ENCODE measurements around the gene COL26A1. TPM values are rescaled to one million over a fixed set of nuclear protein-coding genes. Genes with fewer than 3 reads are reported as not detected.
"Not testable (repeated sequence)": the region's sequence is repeated elsewhere in the genome, so short reads cannot be mapped to it uniquely, and the experiment has no call there.

Gene COL26A1
- total RNA-seq, 1 experiment from 2014 or later = not detected

DNA sequence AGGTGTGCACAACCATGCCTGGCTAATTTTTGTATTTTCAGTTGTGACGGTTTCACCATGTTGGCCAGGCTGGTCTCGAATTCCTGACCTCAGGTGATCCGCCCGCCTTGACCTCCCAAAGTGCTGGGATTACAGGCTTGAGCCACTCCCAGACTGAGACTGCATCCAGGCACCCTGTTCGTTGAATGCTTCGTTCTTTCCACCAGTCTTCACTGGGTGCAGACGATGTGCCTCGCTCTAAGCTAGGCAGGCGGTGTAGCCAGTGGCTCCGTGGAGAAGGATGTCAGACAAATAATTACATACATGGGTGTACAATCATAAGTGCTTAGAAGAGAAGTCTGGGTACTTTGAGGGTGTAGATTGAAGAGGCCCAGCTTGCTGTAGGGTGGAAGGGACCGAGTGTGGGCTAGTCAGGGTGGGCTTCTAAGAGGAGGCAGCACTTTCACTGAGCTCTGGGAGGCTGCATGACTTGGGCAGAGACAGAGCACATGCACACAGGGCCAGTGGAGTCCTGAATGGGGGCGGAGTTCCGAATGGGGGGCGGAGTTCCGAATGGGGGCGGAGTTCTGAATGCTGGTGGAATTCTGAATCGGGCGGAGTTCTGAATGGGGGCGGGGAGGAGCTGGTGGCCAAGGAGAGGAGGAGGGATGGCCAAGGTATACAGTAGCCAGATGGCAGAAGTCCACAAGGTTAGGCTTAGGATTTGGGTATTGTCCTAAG lies 74.3 kb downstream of the COL26A1 start:
- no peak for DNase-seq (ENCODE audit: low read depth)

DNA sequence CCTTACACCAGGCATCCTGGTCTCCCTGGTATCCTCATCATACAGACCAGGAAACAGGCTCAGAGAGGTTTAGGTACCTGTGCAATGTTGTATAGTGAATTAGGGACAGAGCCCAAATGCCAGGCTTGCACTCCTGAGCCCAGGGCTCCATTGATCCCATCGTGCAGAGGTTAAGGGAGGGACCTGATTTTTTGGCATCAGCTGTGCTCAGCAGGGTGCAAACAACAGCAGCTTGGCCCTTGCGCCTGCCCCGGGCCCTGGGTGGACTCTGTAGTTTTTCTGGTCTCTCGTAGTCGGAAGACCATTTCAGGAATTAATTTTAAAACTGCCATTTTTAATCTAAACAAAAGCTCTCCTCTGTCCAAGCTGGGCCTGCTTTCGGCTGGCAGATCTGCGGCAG lies 79.2 kb downstream of the COL26A1 start:
- DNase-seq (ENCODE audit: low read depth) = no peak

DNA sequence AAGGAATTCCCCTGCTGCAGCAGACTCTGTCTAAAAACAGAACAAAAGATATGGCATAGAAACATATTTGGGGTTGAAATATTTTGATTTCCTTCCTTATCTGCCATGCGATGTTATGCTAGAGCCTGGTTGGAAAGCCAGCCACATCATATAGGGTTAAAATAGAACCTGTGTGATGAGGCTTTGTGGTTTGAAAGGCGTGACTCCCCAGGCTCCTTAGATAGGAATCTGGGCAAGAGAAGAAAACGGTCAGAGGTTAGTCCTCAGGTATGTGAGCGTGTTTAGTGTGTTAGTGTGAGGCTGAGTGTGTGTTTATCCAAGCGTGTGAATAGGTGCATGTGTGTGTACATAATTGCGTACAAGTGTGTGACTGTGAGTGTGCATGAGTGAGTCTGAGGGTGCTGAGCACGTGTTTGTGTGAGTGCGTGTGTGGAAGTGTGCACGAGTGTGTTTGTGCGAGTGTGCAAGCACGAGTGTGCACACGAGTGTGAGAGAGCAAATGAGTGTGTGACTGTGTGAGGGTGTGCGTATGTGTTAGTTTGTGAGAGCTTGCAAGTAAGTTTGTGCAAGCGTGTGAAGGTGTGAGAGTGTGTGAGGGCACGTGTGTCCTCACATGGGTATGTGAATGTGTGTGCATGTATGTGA lies 79.9 kb downstream of the COL26A1 start:
- no peak for DNase-seq (ENCODE audit: low read depth)

DNA sequence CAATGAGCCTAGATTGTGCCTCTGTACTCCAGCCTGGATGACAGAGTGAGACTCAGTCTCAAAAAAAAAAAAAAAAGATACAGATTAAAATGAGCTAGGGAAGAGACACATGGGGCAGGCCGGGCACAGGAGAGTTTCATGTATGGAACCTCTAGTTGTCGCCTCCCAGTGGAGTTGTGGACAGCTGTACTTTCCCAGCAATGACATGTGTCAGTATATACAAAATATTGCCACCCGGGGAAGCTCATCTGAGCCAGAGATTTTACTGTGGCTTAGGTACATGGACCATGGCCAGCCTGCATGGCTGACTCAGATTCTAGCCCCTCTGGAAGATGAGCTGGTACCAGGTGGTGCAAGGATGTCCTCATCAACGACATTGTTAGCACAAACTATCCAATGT lies 87.4 kb downstream of the COL26A1 start:
- DNase-seq (ENCODE audit: low read depth) = peak; percentile 1

DNA sequence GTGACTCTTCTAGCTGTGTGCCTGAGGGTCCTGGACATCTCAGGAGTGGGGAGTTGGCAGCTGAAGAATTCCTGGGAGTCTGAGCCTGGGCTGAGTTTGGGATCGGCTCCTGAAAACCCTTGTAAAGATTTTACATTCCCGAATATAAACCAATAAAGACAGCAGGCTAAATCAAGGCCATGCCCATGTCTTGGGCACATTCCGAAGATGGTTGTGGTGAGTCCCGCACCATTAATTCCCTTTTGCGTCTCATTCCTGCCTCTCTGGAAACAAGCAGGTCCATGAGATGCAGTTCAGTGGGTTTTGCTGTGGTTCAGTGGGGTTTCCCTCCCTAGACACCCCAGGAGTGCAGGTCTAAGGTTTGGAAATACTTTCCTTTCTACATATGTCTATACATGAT lies 90.9 kb downstream of the COL26A1 start:
- no peak for DNase-seq (ENCODE audit: low read depth)

DNA sequence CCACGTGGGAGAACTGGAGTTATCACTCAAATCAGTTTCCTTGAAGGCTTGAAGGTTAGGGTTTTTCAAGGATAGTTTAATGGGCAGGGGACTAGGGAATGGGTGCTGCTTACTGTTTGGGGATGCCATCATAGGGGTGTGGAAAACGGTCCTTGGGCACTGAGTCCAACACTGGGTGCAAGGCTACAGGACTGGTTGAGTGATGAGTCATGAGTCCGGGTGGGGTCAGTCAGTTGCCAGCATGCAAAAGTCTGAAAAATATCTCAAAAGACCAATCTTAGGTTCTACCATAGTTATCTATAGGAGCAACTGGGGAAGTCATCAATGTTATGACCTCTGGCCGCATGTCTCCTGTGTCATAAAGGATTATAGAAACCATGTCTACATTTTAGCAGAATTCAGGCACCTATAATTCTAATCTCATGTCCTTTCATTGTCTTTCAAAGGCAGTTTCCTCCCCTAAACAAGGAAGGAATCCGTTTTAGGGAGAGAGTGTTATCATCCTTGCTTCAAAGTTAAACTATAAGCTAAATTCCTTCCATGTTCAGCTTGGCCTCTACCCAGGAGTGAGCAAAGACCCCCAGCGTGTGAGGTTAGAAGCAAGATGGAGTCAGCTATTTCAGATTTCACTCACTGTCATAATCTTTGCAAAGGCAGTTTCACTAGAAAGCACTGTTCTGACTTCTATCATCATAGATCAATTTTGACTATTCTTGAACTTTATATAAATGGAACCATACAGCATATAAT lies 94.5 kb downstream of the COL26A1 start:
- DNase-seq (ENCODE audit: low read depth) = no peak

DNA sequence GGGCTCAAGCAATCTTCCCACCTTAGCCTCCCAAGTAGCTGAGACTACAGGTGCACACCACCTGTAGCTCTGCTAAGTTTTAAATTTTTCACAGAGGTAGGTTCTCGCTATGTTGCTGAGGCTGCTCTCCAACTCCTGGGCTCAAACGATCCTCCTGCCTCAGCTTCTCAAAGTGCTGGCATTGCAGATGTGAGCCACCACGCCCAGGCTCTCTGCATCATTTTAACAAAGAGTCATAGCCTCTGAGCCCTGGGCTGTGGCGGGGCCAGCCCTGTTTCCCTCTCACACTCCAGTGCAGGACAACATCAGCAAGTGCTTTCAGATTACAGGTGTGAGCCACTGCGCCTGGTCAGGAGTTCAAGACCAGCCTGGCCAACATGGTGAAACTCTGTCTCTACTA lies 102.5 kb downstream of the COL26A1 start:
- no peak for DNase-seq (ENCODE audit: low read depth)

DNA sequence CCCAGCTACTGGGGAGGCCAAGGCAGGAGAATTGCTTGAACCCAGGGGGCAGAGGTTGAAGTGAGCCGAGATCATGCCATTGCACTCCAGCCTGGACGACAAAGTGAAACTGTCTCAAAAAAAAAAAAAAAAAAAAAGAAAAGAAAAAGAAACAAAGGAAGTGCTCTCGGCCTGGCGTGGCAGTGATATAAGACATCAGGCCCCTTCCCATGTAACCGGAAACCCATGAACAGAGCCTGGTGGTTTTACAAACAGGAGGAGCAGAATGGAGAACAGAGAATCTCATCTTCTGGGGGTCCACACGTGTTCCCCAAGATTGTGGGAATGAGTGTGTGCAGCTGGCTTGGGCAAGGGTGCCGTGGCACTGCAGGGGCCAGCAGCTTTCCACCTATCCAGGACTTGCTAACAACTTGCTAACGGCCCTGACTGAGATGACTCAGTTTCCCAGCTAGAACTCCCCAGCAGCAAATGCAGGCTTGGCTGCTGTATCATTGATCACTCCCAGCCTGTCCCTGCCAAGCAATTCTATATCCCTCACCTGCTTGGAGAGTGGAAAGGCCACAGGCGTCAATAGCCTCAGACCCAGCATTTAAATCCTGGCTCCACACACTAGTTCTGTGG lies 103.0 kb downstream of the COL26A1 start:
- DNase-seq (ENCODE audit: low read depth) = no peak

DNA sequence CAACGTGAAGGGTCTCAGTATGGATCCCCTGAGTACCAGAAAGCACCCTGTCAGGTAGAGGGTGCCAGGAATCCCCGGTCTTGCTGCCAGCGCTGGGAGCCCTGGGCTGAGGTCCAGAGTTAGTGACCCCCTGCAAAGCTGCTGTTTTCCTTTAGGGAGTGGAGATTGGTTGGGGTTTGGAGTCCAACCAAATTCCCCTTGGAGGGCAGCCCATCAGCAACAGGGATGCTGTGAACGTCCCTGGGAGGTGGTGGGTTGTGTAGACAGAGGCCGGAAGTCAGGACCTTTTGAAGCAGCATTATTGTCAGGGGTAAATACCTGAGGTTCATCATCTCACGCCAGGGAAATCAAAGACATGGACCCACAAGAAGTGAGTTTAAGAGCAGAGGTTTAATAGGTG lies 104.2 kb downstream of the COL26A1 start:
- DNase-seq (ENCODE audit: low read depth) = no peak

DNA sequence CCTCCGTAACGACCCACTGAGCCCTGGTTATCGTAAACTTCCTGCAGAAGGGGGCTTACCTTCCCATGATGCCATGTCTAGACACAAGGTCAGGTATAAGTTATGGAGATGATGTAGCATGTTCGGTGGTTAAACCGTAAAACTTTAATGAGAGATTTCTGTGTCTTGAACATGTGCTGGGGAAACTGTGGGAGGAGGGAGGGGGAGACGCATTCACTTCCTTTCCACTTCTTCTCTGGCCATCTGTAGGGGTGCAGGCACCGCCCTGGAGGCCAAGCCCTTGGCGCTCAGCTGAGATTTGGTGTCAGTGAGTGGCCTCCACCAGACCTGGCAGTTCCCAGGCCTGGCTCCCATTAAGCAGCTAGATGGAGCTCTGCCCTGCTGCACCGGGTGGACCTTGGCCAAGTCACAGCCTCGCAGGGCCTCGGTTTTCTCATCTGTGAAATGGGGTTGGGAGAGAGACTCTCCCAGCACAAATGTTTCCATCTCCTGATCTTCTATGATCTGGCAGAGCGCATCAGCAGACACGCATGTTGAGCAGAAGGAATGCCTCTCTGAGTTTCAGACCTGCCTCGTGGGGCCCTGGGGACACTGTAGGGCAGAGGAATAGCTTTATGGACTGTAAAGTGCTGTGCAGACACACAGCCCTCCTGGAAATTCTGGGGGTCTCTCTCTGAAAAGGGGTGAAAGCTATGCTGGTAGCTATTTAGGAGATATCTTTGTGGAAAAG lies 106.0 kb downstream of the COL26A1 start:
- DNase-seq (ENCODE audit: low read depth) = no peak

DNA sequence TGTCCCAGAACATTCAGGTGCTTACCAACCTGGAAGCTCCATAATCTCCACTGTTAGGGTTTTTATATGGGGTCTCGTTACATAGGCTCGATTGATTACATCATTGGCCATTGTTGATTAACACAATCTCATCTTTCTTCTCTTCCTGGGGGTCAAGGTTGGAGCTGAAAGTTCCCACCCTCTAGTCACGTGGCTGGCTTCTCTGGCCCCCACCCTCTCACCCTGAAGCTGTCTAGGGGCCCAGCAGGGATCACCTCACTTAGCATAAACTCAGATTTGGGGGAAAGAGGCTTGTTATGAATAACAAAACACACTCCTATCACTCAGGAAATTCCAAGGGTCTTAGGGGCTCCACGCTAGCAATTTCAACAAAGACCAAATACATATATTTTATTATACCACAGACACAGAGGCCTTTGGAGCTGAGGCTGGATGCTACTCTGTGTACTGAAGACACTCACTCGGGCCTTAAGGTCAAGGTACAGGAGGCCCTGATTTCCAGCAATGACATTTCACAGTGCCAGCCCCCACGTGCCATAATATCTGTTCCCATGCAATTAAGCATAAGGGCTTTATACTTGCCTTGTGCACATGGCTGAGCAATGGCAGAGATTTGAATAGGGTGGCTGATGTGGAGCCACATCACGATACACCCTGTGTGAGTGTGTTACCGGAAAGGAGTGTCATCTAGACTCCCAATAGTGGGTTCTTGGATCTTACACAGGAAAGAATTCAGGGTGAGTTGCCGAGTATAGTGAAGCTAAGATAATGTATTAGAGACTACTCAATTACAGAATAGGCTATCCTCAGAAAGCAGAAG lies 108.2 kb downstream of the COL26A1 start:
- DNase-seq (ENCODE audit: low read depth) = no peak

DNA sequence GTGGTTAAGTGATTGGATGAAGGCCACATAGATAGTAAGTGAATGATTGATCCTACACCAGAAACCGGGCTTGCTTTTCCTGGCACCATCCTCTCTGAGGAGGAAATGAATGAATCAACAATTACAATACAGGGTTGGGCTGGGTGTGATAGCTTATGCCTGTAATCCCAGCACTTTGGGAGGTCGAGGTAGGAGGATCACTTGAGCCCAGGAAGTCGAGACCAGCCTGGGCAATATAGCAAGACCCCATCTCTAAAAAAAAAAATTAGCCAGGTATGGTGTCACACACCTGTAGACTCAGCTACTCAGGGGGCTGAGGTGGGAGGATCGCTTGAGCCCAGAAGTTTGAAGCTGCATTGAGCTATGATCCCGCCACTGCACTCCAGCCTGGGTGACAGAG lies 111.5 kb downstream of the COL26A1 start:
- DNase-seq (ENCODE audit: low read depth) = no peak

DNA sequence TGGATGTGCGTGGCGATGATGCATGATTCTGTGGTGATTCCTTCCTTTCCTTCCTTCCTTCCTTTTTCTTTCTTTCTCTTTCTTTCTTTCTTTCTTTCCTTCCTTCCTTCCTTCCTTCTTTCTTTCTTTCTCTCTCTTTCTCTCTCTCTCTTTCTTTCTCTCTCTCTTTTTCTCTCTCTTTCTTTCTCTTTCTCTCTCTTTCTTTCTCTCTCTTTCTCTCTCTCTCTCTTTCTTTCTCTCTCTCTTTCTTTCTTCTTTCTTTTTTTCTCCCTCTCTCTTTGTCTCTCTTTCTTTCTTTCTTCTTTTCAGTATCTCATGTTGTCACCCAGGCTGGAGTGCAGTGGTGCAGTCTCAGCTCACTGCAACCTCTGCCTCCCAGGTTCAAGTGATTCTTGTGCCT lies 113.0 kb downstream of the COL26A1 start:
- DNase-seq (ENCODE audit: low read depth) = not testable (repeated sequence)

DNA sequence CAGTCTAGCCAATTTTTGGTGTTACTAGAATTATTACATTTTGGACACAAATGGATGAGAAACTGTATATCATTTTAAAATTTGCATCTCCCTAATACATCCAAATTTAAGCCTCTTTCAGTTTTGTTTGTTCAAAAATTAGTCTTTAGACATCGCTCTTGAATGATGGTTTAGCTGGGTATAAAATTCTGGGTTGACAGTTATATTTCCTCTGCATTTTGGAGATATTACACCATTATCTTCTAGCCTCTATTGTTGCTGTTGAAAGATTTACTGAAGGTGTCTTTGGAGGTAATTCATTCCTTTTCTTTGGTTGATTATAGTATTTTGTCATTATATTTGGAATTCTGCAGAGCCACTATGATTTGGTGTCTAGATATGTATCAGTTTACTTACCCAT lies 116.5 kb downstream of the COL26A1 start:
- no peak for DNase-seq (ENCODE audit: low read depth)

DNA sequence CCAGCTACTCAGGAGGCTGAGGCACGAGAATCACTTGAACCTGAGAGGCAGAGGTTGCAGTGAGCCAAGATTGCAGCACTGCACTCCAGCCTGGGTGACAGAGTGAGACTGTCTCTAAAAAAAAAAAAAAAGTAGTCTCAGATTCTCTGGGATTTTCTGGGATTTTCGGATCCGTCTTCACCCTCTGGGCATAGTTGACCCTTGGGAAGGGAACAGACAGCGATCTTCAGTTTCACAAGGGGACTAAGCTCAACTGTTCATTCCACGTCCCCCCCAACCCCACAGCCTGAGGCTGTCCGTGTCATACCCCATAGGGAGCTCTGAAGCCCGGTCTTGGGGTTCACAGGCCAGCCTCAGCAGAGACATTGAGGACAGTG lies 123.4 kb downstream of the COL26A1 start:
- DNase-seq (ENCODE audit: low read depth) = not testable (repeated sequence)

DNA sequence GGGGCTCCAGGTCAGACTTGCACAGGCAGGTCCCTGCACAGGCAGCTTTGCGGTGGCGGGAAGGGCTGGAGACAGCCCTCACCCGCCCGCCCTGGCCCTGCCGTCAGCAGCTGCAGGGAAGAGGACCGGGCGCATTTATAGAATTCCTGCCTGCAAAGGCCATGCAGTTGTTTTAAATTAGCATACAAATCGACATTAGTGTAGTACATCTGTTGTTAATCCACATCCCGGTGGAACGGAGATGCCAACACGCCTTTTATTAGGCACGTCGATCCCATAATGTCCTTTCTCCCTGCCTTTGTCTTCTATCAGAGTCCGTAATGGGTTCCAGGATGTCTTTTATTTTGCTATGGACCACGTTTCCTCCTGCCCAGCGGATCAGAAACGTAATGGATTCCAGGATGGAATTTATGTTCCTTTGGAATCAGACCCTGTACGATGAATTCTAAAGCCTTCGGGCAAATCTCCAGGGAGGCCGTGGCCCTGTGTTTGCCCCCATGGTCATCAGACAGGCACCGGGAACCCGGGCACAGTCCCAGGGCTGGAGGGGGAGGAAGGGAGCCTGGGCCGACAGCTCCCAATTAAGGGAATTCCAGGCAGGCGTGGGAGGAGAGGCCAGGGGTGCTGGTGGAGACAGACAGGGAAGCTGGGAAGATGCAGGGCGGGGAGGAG lies 123.9 kb downstream of the COL26A1 start:
- DNase-seq (ENCODE audit: low read depth) = no peak

DNA sequence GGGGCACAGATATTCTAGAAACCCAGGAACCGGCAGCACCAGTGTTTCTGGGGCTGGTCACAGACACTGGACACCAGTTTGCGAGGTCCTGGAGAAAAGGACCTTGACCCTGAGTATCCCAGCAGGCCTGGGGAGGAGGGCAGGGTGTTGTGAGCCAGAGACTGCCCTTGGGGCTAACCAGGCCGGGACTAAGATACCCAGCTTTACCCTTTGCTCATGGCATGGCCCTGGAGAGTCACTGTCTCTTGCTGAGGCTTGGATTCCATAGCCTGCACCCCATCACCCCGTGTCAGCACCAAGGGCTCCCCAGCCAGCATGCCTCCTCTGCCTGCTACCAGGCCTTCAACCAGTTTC lies 124.4 kb downstream of the COL26A1 start:
- no peak for DNase-seq (ENCODE audit: low read depth)

DNA sequence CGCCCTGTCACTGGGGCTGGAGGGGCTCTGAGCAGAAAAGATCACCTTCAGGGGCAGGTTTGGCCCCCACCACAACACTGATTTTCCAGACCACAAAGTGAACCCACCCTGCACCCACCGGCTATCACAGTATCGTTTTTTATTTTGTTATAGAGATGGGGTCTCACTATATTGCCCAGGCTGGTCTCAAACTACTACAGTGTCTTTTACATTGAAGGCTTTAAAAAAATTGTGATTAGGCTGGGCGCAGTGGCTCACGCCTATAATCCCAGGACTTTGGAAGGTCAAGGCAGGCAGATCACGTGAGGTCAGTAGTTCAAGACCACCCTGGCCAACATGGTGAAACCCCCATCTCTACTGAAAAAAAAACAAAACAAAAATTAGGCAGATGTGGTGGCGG lies 125.1 kb downstream of the COL26A1 start:
- no peak for DNase-seq (ENCODE audit: low read depth)

DNA sequence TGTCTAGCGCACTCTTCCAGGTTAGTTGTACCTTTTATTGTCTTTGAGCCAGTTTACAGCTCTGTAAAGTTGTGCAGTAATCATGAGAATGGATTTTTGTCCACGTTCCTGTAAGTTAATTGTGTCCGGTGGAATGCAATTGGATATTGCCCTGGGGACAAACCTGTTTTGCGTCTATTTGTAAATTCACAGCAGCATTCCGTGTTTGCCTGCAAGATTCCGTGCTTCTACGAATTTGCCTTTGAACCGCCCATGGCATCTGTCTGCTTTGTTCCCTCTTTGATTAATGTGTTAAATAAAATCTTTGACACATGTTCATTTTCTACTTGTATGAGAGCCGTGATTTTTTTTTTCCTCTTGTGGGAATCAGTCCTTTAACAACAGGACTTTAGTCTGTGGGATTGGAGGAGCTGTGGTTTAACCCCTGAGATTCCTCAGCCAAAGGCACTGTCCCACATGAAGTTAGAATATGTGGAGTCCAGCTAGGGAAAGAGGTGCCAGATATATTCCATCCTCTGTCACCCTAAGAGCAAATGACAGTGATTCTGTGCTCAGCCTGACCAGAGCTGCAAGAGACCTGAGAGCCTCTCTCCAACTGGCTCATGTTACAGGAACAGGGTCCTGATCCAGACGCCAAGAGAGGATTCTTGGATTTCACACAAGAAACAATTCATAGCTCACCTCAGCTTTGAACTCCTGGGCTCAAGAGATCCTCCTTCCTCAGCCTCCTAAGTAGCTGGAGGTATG lies 126.3 kb downstream of the COL26A1 start:
- no peak for DNase-seq (ENCODE audit: low read depth)

DNA sequence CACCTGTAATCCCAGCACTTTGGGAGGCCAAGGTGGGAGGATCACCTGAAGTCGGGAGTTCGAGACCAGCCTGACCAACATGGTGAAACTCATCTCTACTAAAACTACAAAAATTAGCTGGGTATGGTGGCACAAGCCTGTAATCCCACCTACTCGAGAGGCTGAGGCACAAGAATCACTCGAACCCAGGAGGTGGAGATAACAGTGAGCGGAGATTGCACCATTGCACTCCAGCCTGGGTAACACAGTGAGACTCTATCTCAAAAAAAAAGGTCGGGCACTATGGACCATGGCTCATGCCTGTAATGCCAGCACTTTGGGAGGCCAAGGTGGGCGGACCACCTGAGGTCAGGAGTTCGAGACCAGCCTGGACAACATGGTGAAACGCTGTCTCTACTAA lies 127.8 kb downstream of the COL26A1 start:
- DNase-seq (ENCODE audit: low read depth) = not testable (repeated sequence)

Measured in LHCN-M2 (cell line).